Right ventricle myocardium inferior (tissue), 1 donor: ENCODE measurements around the gene DMGDH. TPM values are rescaled to one million over a fixed set of nuclear protein-coding genes. Genes with fewer than 3 reads are reported as not detected.

ENCODE experiments used
- ATAC-seq: fragments of 200-7000 bp; cut with Tn5 transposase; one replicate; pipeline ENCODE4 v1.9.1; 2020; ENCODE audit warnings: mild to moderate bottlenecking, moderate library complexity
- DNase-seq: peaks from one replicate; pipeline ENCODE4 v3.0.0; 2021; ENCODE audit errors: missing footprints
- intact Hi-C: fragments of 100-400 bp; cut with DNase I; formaldehyde crosslinking; loops from one replicate; pipeline ENCODE4 v1.11.0; 2022
- total RNA-seq: library from RNA; stranded (reverse); fragmentation: NEBNext Ultra II Directional; extraction: Animal tissue kit (Norgen Biotek cat#: 25700); gene quantifications from one replicate; pipeline ENCODE4 v1.2.1, GENCODE V29; 2021
- donor health status: DM: no; HTN: yes; CAD: no; lungs with severe emphysema.

Gene DMGDH
- total RNA-seq, 1 donor from 2014 or later = 2.0 TPM

DNA sequence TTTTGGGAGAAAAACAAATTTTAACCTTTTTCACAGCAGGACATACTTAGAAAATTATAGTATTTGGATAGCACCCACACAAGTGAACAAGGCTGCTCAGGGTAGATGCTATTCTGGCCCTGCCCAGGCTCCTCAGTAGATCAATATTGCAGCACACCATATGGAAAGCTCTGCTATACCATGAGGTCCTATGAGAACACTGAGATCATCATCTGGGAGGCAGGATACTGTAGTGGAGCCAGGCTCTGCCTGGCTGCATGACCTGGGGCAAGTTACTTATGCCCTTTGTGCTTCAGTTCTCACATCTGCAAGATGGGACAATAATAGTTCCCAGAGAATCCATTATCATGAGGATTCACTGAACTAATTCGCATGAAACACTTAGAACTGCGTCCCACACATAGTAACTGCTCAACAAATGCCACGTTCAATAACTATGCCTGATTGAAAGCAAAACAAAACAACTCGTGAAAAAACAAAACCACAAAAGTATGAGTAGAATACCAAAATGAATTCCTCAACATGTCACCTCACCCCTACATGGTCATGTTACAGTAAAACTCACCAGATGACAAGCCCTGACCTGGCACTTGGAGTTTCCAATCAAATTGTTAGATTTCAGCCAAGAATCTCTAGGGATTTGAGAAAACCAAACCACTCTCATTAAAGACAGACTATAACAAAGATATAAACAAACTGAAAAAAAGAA, 116.2 kb downstream of the DMGDH start:
- intact Hi-C loops = no loop called here
- DNase-seq = no peak
- ATAC-seq = no peak

Other genes with a start within 250 kb of the DMGDH start
- gene ARSB, start 84.4 kb downstream of the DMGDH start, total RNA-seq = 11.9 TPM
- gene BHMT2, start 93 bp upstream of the DMGDH start, total RNA-seq = 8.9 TPM
- gene BHMT, start 42.1 kb upstream of the DMGDH start, total RNA-seq = not detected
- gene JMY, start 166.5 kb upstream of the DMGDH start, total RNA-seq = 9.0 TPM